IPS DF 6.9 (cell line): ENCODE results near the gene ITM2C.

Experiments
- DNase-seq: peaks from one replicate; pipeline ENCODE4 v3.0.0-alpha.2; 2013; ENCODE audit warnings: low read depth, low spot score
- H3K27ac ChIP-seq: one replicate; pipeline ENCODE4 v1.5.1; 2013; ENCODE audit warnings: low read length, control low read depth
- H3K27me3 ChIP-seq: 2 replicates; pipeline ENCODE4 v1.6.1; 2013; ENCODE audit warnings: mild to moderate bottlenecking, low read length; ENCODE audit not compliant: control insufficient read depth, insufficient read depth
- H3K36me3 ChIP-seq: 2 replicates; pipeline ENCODE4 v1.6.1; 2013; ENCODE audit warnings: low read length; ENCODE audit not compliant: control insufficient read depth, insufficient read depth
- H3K4me1 ChIP-seq: 2 replicates; pipeline ENCODE4 v1.6.1; 2013; ENCODE audit warnings: low read length; ENCODE audit not compliant: control insufficient read depth, insufficient read depth
- H3K4me3 ChIP-seq: 2 replicates; pipeline ENCODE4 v1.5.1; 2013; ENCODE audit warnings: mild to moderate bottlenecking, low read length
- H3K9me3 ChIP-seq: 2 replicates; pipeline ENCODE4 v1.6.1; 2013; ENCODE audit warnings: low read length, inconsistent platforms; ENCODE audit not compliant: control insufficient read depth, insufficient read depth
- WGBS: extraction: QIAGEN DNeasy Blood & Tissue Kit; methylation state at CpG from one replicate; pipeline ENCODE4 v1.1.7; 2013; ENCODE audit warnings: mixed read lengths, missing lambda C conversion rate; ENCODE audit not compliant: insufficient read length, insufficient coverage; 5-methylcytosine and 5-hydroxymethylcytosine counted together

The ITM2C gene

GRCh38 chr2:230927711-230928341, 63.1 kb downstream of the ITM2C start:
- Histone ChIP-seq H3K27me3 (no peaks in the 10 kb centered on the region), H3K4me1 (peaks cover 2% of the 10 kb centered on the region; the same call in 1 of the 2 replicates), H3K36me3 (no peaks in the 10 kb centered on the region), H3K9me3 (no peaks in the 10 kb centered on the region), H3K27ac (no peak overlapping the region), H3K4me3 (no peak overlapping the region)
- no peak for DNase-seq
- no CpG with 5 or more reads among the region's 14 CpGs for WGBS
